ENCODE data around the gene FARP2. TPM values are rescaled to one million over a fixed set of nuclear protein-coding genes. Genes with fewer than 3 reads are reported as not detected.
"Not testable (repeated sequence)": the region's sequence is repeated elsewhere in the genome, so short reads cannot be mapped to it uniquely, and the experiment has no call there.

The FARP2 gene
- total RNA-seq, 1 experiment from 2014 or later: 24.0 TPM

DNA sequence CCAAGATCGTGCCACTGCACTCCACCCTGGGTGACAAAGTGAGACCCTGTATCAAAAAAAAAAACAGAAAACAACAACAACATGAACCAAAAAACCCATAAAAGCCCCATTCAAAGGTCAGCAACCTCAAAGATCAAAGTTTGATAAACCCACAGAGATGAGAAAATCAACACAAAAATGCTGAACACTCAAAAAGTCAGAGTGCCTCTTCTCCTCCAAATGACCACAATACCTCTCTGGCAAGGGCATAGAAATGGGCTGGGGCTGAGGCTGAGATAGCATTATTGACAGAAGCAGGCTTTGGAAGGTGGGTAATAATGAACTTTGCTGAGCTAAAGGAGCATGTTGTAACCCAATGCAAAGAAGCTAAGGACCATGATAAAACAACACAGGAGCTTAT, 66.3 kb downstream of the FARP2 start:
- in situ Hi-C loops (cut with HindIII; ENCODE audit: low pct_unique_long_range_greater_than_20kb, low sequenced_read_pairs): no loop called here
- no peak for DNase-seq (ENCODE audit: low read depth)

DNA sequence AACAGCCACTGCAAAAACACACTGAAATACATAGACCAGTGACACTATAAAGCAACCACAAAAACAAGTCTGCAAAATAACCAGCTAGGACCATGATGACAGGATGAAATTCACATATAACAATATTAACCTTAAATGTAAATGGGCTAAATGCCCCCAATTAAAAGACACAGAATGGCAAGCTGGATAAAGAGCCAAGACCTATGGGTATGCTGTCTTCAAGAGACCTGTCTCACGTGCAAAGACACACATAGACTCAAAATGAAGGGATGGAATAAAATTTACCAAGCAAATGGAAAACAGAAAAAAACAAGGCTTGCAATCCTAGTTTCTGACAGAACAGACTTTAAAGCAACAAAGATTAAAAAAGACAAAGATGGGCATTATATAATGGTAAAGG, 67.4 kb downstream of the FARP2 start:
- in situ Hi-C loops (cut with HindIII; ENCODE audit: low pct_unique_long_range_greater_than_20kb, low sequenced_read_pairs); DNase-seq (ENCODE audit: low read depth): not testable (repeated sequence)

DNA sequence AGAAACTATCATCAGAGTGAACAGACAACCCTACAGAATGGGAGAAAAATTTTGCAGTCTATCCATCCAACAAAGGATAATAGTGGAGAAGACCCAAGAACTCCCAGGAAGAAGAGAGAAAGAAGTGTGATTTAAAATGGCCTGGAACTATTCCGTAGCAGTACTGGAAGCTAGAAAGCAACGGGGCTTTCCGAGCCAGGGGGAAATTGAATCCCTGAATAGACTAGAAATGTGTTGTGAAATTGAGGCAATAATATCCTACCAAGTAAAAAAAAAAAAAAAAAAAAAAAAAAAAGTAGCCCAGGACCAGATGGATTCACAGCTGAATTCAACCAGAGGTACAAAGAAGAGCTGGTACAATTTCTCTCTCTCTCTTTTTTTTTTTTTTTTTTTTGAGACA, 69.3 kb downstream of the FARP2 start:
- DNase-seq (ENCODE audit: low read depth): no peak
- in situ Hi-C loops (cut with HindIII; ENCODE audit: low pct_unique_long_range_greater_than_20kb, low sequenced_read_pairs): no loop called here

DNA sequence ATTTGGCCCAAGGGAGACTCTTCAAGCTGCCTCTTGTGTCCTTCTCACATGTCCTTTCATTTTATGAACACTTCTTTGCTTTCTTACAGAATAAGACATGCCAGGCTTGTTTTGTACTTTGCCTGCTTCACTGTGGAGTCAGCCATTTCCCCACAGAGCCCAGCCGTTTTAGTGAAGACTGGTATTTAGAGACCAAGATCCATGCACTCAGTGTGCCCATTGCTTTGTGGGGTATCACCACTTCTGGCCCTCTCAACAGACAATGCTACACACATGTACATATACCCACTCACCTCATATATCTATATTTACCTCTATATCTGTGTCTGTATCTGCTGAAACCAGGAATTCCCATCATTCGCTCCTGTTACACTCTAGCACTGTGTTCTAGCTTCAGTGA, 74.1 kb downstream of the FARP2 start:
- in situ Hi-C loops (cut with HindIII; ENCODE audit: low pct_unique_long_range_greater_than_20kb, low sequenced_read_pairs): no loop called here

DNA sequence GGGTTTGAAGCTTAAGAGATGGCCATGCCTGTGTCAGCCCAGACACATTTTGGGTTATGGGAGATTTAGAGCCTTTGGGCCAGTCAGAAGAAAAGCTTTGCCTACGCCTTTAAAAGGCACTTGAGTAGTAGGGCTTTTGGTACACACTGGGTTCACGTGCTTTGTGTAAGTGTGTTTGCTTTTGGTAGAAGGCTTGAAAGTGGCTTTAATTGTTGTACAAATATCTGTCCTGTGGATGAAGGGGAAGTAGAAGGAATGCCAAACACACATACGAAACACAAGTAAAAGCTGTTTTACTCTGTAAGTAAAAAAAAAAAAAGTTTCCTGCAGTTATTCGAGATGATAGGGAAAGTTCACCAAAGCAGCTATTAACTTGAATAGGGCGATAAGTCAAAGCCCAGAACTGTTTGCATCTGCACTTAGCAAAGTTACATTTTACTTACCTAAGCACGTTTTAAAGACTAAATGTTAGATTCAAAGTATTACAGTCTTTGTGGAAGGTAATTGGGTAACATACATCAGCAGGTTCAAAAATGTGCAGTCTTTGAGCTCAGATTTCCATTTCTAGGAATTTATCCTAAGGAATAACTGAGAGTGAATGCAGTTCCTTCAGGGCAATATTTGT, 76.9 kb downstream of the FARP2 start:
- in situ Hi-C loops (cut with HindIII; ENCODE audit: low pct_unique_long_range_greater_than_20kb, low sequenced_read_pairs): no loop called here

More for the DNA sequence above, 74.1 kb downstream of the FARP2 start:
- DNase-seq (ENCODE audit: low read depth): no peak

DNA sequence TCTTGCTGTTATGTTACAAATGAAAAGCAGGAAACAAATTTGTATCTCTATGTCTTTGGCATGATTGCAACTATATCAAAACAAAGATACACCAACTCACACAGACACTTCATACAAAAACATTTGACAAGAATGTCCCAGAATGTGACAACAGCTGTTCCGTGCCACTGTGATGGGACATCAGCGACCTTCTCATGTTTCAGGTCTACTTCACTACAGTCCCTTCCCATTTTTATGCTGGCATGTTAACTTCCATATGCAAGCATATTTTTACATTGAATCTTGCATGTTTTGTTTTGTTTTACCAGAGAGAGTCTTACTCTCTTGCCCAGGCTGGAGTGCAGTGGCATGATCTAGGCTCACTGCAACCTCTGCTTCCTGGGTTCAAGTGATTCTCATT, 81.1 kb downstream of the FARP2 start:
- DNase-seq (ENCODE audit: low read depth): no peak
- in situ Hi-C loops (cut with HindIII; ENCODE audit: low pct_unique_long_range_greater_than_20kb, low sequenced_read_pairs): no loop called here

More for the DNA sequence above, 76.9 kb downstream of the FARP2 start:
- no peak for DNase-seq (ENCODE audit: low read depth)

DNA sequence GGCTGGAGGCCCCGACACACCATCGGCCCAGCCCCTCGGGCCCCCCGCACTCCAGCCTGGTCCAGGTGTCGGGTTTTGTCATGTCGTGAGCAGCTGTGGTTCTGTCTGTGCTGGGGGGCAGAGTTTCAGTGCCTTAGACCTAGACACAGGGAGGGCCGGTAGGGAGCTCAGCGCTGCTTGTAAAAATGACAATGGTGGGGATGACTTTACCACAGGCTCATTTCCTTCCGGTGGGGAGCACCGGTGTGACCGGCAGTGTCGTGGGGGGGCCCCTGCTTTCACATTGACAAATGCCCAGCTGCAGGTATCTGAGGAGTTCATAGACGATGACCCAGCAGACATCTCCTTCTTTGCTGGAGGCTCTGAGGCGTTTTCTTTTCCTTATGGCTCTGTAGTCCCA, 85.4 kb downstream of the FARP2 start:
- in situ Hi-C loops (cut with HindIII; ENCODE audit: low pct_unique_long_range_greater_than_20kb, low sequenced_read_pairs): no loop called here

DNA sequence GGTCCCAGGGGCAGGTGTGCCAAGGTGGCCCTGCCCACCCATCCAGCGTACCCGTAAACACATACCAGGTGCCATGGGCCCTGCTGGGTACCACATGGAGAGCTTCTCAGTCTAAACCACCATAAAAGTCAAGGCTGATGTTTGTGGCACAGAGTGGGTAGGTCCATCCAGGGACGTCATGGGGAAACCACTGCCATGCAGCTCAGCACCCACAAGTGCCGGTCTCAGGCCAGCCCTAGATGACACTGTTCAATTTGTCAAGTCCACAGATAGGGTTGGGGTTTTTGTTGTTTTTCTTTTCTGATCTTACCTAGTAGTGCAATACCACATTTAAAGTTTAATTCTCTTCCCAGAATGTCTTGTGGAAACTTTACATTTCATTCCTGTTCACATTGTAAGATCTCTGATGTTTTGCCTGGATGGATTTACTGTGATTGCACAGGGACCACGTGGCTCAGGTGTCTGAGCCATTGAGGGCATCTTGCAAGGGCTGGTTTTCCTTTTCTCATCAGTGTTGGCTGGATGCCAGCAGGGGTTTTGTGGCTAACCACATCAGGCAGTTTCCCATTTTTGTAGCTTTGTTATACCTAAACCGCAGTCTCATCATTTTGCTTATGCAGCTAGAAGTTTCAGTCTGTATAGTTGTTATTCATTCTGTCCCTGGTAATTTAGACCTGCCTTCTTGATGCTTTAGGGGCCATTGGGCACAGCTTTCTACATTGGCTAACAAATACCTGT, 87.6 kb downstream of the FARP2 start:
- in situ Hi-C loops (cut with HindIII; ENCODE audit: low pct_unique_long_range_greater_than_20kb, low sequenced_read_pairs): no loop called here
- peak; percentile 60 for DNase-seq (ENCODE audit: low read depth)

More for the DNA sequence above, 85.4 kb downstream of the FARP2 start:
- no peak for DNase-seq (ENCODE audit: low read depth)

DNA sequence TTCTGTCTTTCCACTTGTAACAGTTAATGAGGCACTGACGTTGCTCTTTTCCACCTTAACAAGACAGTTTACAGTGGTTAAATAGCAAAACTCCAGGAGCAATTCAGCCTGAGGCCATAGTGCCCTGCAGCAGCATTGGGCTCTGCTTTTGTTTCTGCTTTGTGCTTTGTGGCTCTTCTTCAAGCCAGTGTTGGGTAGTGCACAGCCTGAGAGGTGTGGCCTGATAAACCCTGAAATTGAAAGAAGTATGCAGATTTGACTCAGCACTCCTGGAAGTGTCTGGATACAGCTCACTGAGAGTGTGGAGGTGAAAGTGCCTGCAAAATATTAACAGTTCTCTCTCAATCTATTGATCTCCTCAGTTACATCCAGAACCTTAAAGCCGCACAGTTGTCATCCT, 89.3 kb downstream of the FARP2 start:
- peak; percentile 28 for DNase-seq (ENCODE audit: low read depth)
- in situ Hi-C loops (cut with HindIII; ENCODE audit: low pct_unique_long_range_greater_than_20kb, low sequenced_read_pairs): no loop called here

DNA sequence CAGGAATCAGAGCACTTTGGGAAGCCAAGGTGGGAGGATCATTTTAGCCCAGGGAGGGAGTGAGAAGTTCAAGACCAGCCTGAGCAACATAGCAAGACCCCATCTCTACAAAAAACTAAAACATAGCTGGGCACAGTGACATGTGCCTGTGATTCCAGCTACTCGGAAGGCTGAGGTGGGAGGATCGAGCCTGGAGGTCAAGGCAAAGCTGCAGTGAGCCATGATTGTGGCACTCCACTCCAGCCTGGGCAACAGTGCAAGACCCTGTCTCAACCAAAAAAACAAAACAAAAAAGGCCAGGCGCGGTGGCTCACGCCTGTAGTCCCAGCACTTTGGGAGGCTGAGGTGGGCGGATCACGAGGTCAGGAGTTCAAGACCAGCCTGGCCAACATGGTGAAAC, 94.0 kb downstream of the FARP2 start:
- in situ Hi-C loops (cut with HindIII; ENCODE audit: low pct_unique_long_range_greater_than_20kb, low sequenced_read_pairs); DNase-seq (ENCODE audit: low read depth): not testable (repeated sequence)

DNA sequence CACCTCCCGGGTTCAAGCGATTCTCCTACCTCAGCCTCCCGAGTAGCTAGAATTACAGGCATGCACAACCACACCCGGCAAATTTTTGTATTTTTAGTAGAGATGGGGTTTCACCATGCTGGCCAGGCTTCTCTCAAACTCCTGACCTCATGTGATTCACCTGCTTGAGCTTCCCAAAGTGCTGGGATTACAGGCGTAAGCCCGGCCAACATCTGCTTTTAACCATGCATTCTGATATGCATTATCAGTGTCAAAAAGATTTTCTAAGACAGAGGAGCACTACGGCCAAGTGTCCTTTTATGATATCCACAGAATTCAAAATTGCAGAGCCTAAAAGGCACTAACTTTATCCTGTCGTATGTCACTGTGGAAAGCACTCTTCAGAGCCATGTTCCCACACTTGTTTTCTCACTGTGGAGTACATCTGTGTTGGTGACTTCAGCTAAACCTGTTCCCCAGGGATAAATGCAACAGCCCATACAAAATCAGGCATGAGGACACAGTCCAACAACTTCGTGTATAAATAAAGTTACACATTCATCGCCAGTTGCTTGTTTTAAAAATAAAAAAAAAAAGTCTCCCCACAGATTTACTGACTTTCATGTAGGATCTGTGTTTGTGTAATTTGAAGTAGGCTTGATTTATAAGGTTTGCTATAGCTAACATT, 95.9 kb downstream of the FARP2 start:
- in situ Hi-C loops (cut with HindIII; ENCODE audit: low pct_unique_long_range_greater_than_20kb, low sequenced_read_pairs): no loop called here
- DNase-seq (ENCODE audit: low read depth): no peak

DNA sequence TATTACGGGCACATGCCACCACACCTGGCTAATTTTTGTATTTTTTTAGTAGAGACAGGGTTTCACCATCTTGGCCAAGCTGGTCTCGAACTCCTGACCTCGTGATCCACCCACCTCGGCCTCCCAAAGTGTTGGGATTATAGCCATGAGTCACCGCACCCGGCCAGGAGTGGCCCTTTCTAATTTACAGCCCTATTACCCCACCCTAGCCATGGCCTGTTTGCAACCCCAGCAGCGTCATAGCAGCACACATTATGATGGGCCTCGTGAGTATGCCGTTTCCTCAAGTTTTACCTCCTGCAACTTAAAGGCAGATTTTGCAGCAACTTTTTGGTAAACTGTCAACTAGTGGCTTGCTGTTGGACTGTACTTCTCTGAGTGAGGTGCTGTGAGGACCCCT, 97.8 kb downstream of the FARP2 start:
- DNase-seq (ENCODE audit: low read depth); in situ Hi-C loops (cut with HindIII; ENCODE audit: low pct_unique_long_range_greater_than_20kb, low sequenced_read_pairs): not testable (repeated sequence)

DNA sequence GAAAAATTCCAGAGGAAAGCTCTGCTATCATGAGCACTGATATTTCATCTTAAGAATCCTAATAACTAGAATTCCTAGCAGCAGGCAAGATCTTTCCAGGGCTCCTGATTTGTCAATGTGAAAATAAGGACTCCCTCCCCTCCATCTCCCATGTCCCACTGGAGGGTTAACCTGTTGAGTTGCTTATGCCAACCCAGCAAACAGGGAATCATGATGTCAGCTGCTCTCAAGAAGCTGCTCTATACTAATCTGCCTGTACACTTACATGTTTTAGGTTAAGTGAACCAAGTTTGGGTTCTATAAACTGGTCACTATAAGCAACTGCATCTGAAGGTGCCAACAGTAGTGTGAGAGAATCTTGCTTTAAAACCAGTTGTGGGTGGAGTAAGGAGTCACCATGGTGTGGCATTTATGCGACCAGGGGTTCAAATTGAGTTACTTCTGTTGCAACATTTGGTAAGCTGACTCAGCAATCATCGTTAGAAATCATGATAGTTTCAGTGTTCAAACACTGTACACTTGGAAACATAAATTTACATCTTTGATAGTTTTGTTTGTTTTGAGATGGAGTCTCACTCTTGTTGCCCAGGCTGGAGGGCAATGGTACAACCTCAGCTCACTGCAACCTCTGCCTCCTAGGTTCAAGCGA, 98.9 kb downstream of the FARP2 start:
- DNase-seq (ENCODE audit: low read depth): no peak

DNA sequence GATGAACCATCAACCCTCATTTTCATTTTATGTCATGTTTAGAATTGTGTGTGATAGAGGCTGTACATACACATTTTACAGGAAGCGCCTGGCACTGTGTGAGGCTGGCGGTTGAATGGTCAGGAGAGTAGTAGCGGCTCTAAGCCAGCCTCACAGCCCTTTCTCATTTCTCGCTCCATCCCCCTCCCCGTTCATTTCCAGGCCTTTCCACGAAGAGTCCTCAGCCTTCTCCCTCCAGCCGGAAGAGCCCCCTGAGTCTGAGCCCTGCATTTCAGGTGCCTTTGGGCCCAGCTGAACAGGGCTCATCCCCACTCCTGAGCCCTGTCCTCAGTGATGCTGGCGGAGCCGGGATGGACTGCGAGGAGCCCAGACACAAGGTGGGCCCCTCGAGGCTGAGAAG, 100.5 kb downstream of the FARP2 start:
- no peak for DNase-seq (ENCODE audit: low read depth)
- in situ Hi-C loops (cut with HindIII; ENCODE audit: low pct_unique_long_range_greater_than_20kb, low sequenced_read_pairs): no loop called here

More for the DNA sequence above, 98.9 kb downstream of the FARP2 start:
- in situ Hi-C loops (cut with HindIII; ENCODE audit: low pct_unique_long_range_greater_than_20kb, low sequenced_read_pairs): no loop called here

DNA sequence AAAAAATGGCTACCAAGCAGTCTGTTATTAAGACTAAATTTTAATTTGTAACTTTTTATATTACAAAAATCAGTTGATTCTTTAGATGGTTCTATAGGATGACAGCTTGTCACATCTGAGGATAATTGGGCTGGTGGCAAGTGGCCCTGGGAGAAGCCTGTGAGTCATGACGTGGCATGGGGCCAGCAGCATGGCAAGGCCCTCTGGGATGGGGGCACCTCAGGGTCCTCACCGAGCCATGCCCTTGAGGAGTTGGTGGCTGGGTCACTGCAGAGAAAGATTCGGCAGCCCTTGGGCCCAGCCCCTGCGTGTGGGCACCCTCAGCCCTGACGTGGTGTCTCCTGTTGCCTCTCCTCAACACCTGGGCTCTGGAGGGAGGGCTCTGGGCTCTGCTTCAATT, 102.6 kb downstream of the FARP2 start:
- in situ Hi-C loops (cut with HindIII; ENCODE audit: low pct_unique_long_range_greater_than_20kb, low sequenced_read_pairs): no loop called here

DNA sequence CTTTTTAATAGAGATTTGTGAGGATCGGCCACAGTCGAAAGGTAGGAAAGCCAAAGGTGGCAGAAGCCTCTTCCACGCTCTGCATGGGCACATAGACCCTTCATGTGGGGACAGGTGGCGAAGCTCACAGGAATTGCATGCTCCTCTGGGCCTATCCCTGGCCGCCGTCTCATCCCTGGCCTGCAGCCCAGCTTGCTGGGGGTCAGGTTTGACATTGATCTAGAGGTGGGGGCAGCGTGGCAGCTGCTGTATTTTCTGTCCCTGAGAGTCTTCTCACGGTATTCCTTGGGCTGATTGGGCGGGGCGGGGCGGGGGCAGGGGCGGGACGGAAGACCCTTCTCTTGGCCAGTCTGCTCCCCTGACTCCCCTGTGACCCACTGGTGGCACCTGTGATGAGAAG, 103.4 kb downstream of the FARP2 start:
- DNase-seq (ENCODE audit: low read depth): no peak
- in situ Hi-C loops (cut with HindIII; ENCODE audit: low pct_unique_long_range_greater_than_20kb, low sequenced_read_pairs): no loop called here

More for the DNA sequence above, 102.6 kb downstream of the FARP2 start:
- no peak for DNase-seq (ENCODE audit: low read depth)

DNA sequence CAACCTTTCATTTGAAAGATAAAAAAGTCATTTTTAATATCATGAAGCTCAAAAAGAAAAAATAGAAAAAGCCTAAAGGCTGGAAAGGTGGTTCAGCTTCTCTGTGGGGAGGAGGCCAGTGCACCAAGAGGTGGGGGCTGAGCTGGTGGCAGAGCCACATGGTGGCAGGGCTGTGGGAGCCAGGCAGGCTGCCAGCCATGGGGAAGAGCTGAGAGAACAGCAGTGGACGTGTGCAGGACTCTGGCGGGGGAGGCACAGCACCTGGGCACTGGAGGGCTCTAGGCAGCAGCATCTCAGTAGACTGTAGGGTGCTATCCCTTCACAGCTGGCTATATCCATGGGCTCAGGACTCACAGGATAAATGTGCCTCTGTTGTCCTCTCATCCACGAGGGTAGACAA, 104.5 kb downstream of the FARP2 start:
- DNase-seq (ENCODE audit: low read depth): no peak
- in situ Hi-C loops (cut with HindIII; ENCODE audit: low pct_unique_long_range_greater_than_20kb, low sequenced_read_pairs): no loop called here

DNA sequence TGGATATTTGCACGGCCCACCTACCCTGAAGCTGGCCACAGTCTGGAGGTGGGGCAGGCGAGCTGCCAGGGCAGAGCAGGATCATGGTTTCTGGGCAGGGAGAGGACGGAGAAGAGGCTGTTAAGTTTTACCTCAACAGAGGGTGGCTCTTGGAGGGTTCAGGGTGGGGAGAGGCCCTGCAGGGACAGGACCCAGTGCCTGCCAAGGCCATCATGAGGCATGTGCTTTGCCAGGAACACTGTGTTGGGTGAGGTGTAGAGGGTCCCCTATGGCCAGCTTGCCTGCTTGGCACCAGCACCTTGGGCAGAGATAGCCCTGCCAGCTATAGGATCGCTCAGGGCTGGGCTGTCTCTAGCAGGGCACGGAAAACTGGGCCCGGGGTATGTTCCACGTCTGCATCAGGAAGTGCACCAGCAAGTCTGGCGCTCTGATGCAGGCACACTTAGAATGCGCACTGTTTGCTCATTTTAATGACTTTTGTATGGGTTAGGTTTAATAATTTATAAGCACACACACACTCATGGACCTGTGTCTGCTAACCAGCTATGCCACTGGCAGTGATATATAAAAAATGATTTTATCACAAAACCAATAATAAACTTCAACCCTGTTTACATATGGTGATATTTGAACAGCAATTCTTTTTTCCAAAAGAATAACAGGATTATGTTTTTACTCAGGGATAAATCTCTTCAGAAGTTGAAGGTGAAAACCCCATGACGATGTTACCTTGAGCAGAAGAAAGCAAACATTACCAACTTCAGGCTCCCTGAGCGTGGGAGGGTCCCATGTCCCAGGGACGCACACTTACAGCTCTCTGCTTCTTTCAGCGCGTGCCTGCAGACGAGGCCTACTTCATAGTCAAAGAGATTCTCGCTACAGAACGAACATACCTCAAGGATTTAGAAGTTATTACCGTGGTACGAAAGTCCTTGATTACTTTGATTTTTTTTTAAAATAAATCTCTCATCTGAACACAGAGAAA, 105.9 kb downstream of the FARP2 start:
- in situ Hi-C loops (cut with HindIII; ENCODE audit: low pct_unique_long_range_greater_than_20kb, low sequenced_read_pairs): no loop called here
- DNase-seq (ENCODE audit: low read depth): no peak
